ENCODE measurements around the gene TUT1.
"Not testable (repeated sequence)": the region's sequence is repeated elsewhere in the genome, so short reads cannot be mapped to it uniquely, and the experiment has no call there.

TUT1 gene

GRCh38 chr11:62591448-62592145 lies at the start of gene TUT1:
Gene TUT1, minus strand, starts transcription at chr11:62591523. Its CDS starts 38 bp downstream, at chr11:62591485.
- peak; percentile 96 for DNase-seq

GRCh38 chr11:62632492-62632891 lies 41.2 kb upstream of the TUT1 start:
- DNase-seq: no peak

- no peak for DNase-seq
Observed at GRCh38 chr11:62627713-62628112, 36.4 kb upstream of the TUT1 start.

GRCh38 chr11:62622476-62623089 lies 31.3 kb upstream of the TUT1 start:
- no peak for DNase-seq

GRCh38 chr11:62621567-62622470 lies 30.5 kb upstream of the TUT1 start, which contains the start of gene B3GAT3:
Gene B3GAT3, minus strand, starts transcription at chr11:62621986. Its CDS starts 39 bp downstream, at chr11:62621947.
- peak; percentile 94 for DNase-seq

- DNase-seq: no peak
Observed at GRCh38 chr11:62621027-62621566, 29.8 kb upstream of the TUT1 start.

GRCh38 chr11:62616957-62617356 lies 25.6 kb upstream of the TUT1 start:
- not testable (repeated sequence) for DNase-seq

GRCh38 chr11:62615521-62615920 lies 24.2 kb upstream of the TUT1 start:
- DNase-seq: no peak

GRCh38 chr11:62614275-62614674 lies 23.0 kb upstream of the TUT1 start:
- DNase-seq: peak; percentile 45

GRCh38 chr11:62613291-62613778 lies 22.0 kb upstream of the TUT1 start:
- no peak for DNase-seq

GRCh38 chr11:62612366-62613290 lies 21.3 kb upstream of the TUT1 start, which contains the start of the genes EML3 and ROM1:
Gene EML3, minus strand, starts transcription at chr11:62612775. Its CDS starts 318 bp downstream, at chr11:62612457.
Gene ROM1, plus strand, starts transcription at chr11:62613257. Its CDS starts 25 bp downstream, at chr11:62613282.
- DNase-seq: peak; percentile 84

- DNase-seq: peak; percentile 69
Observed at GRCh38 chr11:62611705-62612365, 20.5 kb upstream of the TUT1 start.

- no peak for DNase-seq
Observed at GRCh38 chr11:62610814-62611704, 19.7 kb upstream of the TUT1 start.

- no peak for DNase-seq
Observed at GRCh38 chr11:62610403-62610802, 19.1 kb upstream of the TUT1 start.

- no peak for DNase-seq
Observed at GRCh38 chr11:62608776-62609175, 17.5 kb upstream of the TUT1 start.

GRCh38 chr11:62607714-62608113 lies 16.4 kb upstream of the TUT1 start:
- no peak for DNase-seq

GRCh38 chr11:62605902-62606301 lies 14.6 kb upstream of the TUT1 start:
- no peak for DNase-seq

- no peak for DNase-seq
Observed at GRCh38 chr11:62605467-62605866, 14.1 kb upstream of the TUT1 start.

- no peak for DNase-seq
Observed at GRCh38 chr11:62604460-62605120, 13.3 kb upstream of the TUT1 start.
